ENCODE data around the gene LRCH4.

GRCh38 chr7:100589341-100589947 lies 3.5 kb upstream of the LRCH4 start:
- TF ChIP-seq EZH2 (IDR thresholded peaks at IDR 0.05) (no peak), POLR2AphosphoS5 (IDR thresholded peaks at IDR 0.05; ENCODE audit: borderline replicate concordance, low read depth, low read length) (no peak)

Measured in SK-N-MC (cell line).